T-helper 22 cell (primary cell): ENCODE measurements around the gene SFMBT2.
"Not testable (repeated sequence)": the region's sequence is repeated elsewhere in the genome, so short reads cannot be mapped to it uniquely, and the experiment has no call there.

Experiments
- DNase-seq: peaks from one replicate; pipeline ENCODE4 v3.0.0-alpha.2; 2020; ENCODE audit warnings: low read depth

The SFMBT2 gene

GRCh38 chr10:7184660-7185366, 226.0 kb downstream of the SFMBT2 start:
- DNase-seq, result no peak

GRCh38 chr10:7184116-7184515, 226.7 kb downstream of the SFMBT2 start:
- DNase-seq, result not testable (repeated sequence)

- DNase-seq, result not testable (repeated sequence)
Observed at GRCh38 chr10:7182327-7182726, 228.5 kb downstream of the SFMBT2 start.

- DNase-seq, result no peak
Observed at GRCh38 chr10:7181420-7181819, 229.4 kb downstream of the SFMBT2 start.

- no peak for DNase-seq
Observed at GRCh38 chr10:7179536-7179935, 231.3 kb downstream of the SFMBT2 start.

GRCh38 chr10:7173948-7174347, 236.9 kb downstream of the SFMBT2 start:
- no peak for DNase-seq

GRCh38 chr10:7171825-7172224, 239.0 kb downstream of the SFMBT2 start:
- DNase-seq, result no peak

- no peak for DNase-seq
Observed at GRCh38 chr10:7170626-7171322, 240.1 kb downstream of the SFMBT2 start.

- no peak for DNase-seq
Observed at GRCh38 chr10:7168414-7168813, 242.4 kb downstream of the SFMBT2 start.

- no peak for DNase-seq
Observed at GRCh38 chr10:7165500-7166177, 245.2 kb downstream of the SFMBT2 start.

- no peak for DNase-seq
Observed at GRCh38 chr10:7164955-7165354, 245.9 kb downstream of the SFMBT2 start.

GRCh38 chr10:7162331-7162730, 248.5 kb downstream of the SFMBT2 start:
- no peak for DNase-seq

- no peak for DNase-seq
Observed at GRCh38 chr10:7161484-7162250, 249.2 kb downstream of the SFMBT2 start.

GRCh38 chr10:7159928-7160327, 250.9 kb downstream of the SFMBT2 start:
- DNase-seq, result no peak

GRCh38 chr10:7159517-7159916, 251.3 kb downstream of the SFMBT2 start:
- DNase-seq, result no peak

GRCh38 chr10:7157091-7157490, 253.7 kb downstream of the SFMBT2 start:
- DNase-seq, result no peak

GRCh38 chr10:7153750-7154149, 257.1 kb downstream of the SFMBT2 start:
- no peak for DNase-seq

- DNase-seq, result no peak
Observed at GRCh38 chr10:7152982-7153381, 257.9 kb downstream of the SFMBT2 start.

- no peak for DNase-seq
Observed at GRCh38 chr10:7152341-7152740, 258.5 kb downstream of the SFMBT2 start.

- DNase-seq, result no peak
Observed at GRCh38 chr10:7151538-7151937, 259.3 kb downstream of the SFMBT2 start.

- no peak for DNase-seq
Observed at GRCh38 chr10:7150349-7150748, 260.5 kb downstream of the SFMBT2 start.

GRCh38 chr10:7146189-7146588, 264.6 kb downstream of the SFMBT2 start:
- DNase-seq, result no peak
